ENCODE results near the gene GID4.

The GID4 gene

GRCh38 chr17:18028114-18028951, 10.9 kb upstream of the GID4 start:
- no peak for TF ChIP-seq CTCF (IDR thresholded peaks at IDR 0.05)

- TF ChIP-seq CTCF (IDR thresholded peaks at IDR 0.05): no peak
Observed at GRCh38 chr17:18028952-18029540, 10.2 kb upstream of the GID4 start.

- TF ChIP-seq CTCF (IDR thresholded peaks at IDR 0.05): no peak
Observed at GRCh38 chr17:18031955-18032354, 7.3 kb upstream of the GID4 start.

GRCh38 chr17:18033442-18034099, 5.6 kb upstream of the GID4 start:
- peak; percentile 65 for TF ChIP-seq CTCF (IDR thresholded peaks at IDR 0.05)

- TF ChIP-seq CTCF (IDR thresholded peaks at IDR 0.05): no peak
Observed at GRCh38 chr17:18035704-18036103, 3.5 kb upstream of the GID4 start.

GRCh38 chr17:18037486-18037885, 1.7 kb upstream of the GID4 start:
- no peak for TF ChIP-seq CTCF (IDR thresholded peaks at IDR 0.05)

- TF ChIP-seq CTCF (IDR thresholded peaks at IDR 0.05): no peak
Observed at GRCh38 chr17:18038149-18038850, 908 bp upstream of the GID4 start.

Measured in LNCAP (cell line).